HCT116 (cell line): Measurements from ENCODE around the gene NEUROD4. TPM values are rescaled to one million over a fixed set of nuclear protein-coding genes. Genes with fewer than 3 reads are reported as not detected.

Experiments used
- ATAC-seq: fragments of 200-7000 bp; cut with Tn5 transposase; 2 replicates; pipeline ENCODE4 v1.9.1; 2020; ENCODE audit warnings: mild to moderate bottlenecking, moderate library complexity
- BruUV-seq: library from RNA; stranded (reverse); fragments of 400-500 nt; replicated peaks from 2 replicates; lab custom pipeline; 2021; lab: Mats Ljungman, UMichigan
- CTCF ChIA-PET: fragments of 300-600 bp; sonication (Branson Sonifier 250); formaldehyde crosslinking; loops from one replicate; lab custom pipeline; 2021; ENCODE audit warnings: antibody characterized with exemption; lab: Charles Lee
- POLR2A ChIA-PET: fragments of 300-600, 350-600 bp; sonication (Branson Sonifier 250); formaldehyde crosslinking; loops from one replicate; lab custom pipeline; 2021; ENCODE audit warnings: antibody characterized with exemption; lab: Charles Lee
- RAD21 ChIA-PET, 2 experiments: fragments of 300-600 bp; sonication (Branson Sonifier 250); formaldehyde crosslinking; loops; one replicate each; lab custom pipeline; 2023; ENCODE audit warnings: low total read pairs in 2 of 2; ENCODE audit not compliant: uncharacterized antibody in 2 of 2, unreplicated experiment in 2 of 2, low non-redundant PET in 1 of 2; lab: Charles Lee
- DNase-seq: peaks from one replicate; pipeline ENCODE4 v3.0.0-alpha.2; 2010; ENCODE audit warnings: low read depth, low spot score
- H2AFZ ChIP-seq: fragments of 200-600 bp; shearing (Covaris generic), sonication (generic); 2 replicates; pipeline ENCODE4 v1.6.1; 2017; ENCODE audit warnings: low read depth, mixed run types, mixed read lengths, antibody characterized with exemption, low read length; ENCODE audit not compliant: poor library complexity, severe bottlenecking
- H3K27ac ChIP-seq: 2 replicates; pipeline ENCODE4 v1.5.1; 2012; ENCODE audit warnings: low read depth, low read length
- H3K27me3 ChIP-seq: fragments of 200-600 bp; sonication (generic); 2 replicates; pipeline ENCODE4 v1.6.1; 2016; ENCODE audit warnings: mixed run types, low read length, mixed read lengths; ENCODE audit not compliant: insufficient read depth
- H3K36me3 ChIP-seq, 2 experiments: fragments of 200-500 bp in 1 of 2; fragments of 200-600 bp in 1 of 2; sonication (Bioruptor generic) in 1 of 2; sonication (generic) in 1 of 2; 2 replicates each; pipeline versions ENCODE4 v1.5.1 to v1.6.1; 2014 to 2016; ENCODE audit warnings: low read length in 2 of 2, inconsistent platforms in 1 of 2, mixed read lengths in 1 of 2, mixed run types in 1 of 2; ENCODE audit not compliant: insufficient read depth in 2 of 2, control insufficient read depth in 1 of 2
- H3K4me1 ChIP-seq, 2 experiments: fragments of 200-600 bp in 1 of 2; sonication (generic) in 1 of 2; 2 replicates each; pipeline versions ENCODE4 v1.5.1 to v1.6.1; 2012 to 2017; ENCODE audit warnings: low read length in 2 of 2, inconsistent platforms in 1 of 2, mild to moderate bottlenecking in 1 of 2, mixed read lengths in 1 of 2, mixed run types in 1 of 2, moderate library complexity in 1 of 2; ENCODE audit not compliant: insufficient read depth in 2 of 2, control insufficient read depth in 1 of 2
- H3K4me2 ChIP-seq: fragments of 200-600 bp; sonication (generic); 2 replicates; pipeline ENCODE4 v1.6.1; 2017; ENCODE audit warnings: mixed run types, low read length, mixed read lengths
- H3K4me3 ChIP-seq, 2 experiments: fragments of 200-600 bp in 1 of 2; sonication (generic) in 1 of 2; replicated peaks in 1 of 2; 2 replicates each; pipeline ENCODE4 v1.5.1; 2011 to 2016; ENCODE audit warnings: low read length in 2 of 2, control low read depth in 1 of 2, low read depth in 1 of 2, mild to moderate bottlenecking in 1 of 2, mixed read lengths in 1 of 2, mixed run types in 1 of 2
- H3K79me2 ChIP-seq: fragments of 200-600 bp; sonication (generic); 2 replicates; pipeline ENCODE4 v1.6.1; 2017; ENCODE audit warnings: mild to moderate bottlenecking, mixed run types, low read length, moderate library complexity, mixed read lengths; ENCODE audit not compliant: insufficient read depth
- H3K9ac ChIP-seq: fragments of 200-600 bp; sonication (generic); 2 replicates; pipeline ENCODE4 v1.6.1; 2016; ENCODE audit warnings: low read length, mixed read lengths
- H3K9me2 ChIP-seq: fragments of 200-600 bp; sonication (generic), shearing (Covaris generic); 2 replicates; pipeline ENCODE4 v1.6.1; 2017; ENCODE audit warnings: mixed run types, mild to moderate bottlenecking, moderate library complexity; ENCODE audit not compliant: insufficient read depth
- H3K9me3 ChIP-seq, 2 experiments: fragments of 200-500 bp in 1 of 2; fragments of 200-600 bp in 1 of 2; sonication (Bioruptor generic) in 1 of 2; sonication (generic) in 1 of 2; 2 replicates each; pipeline ENCODE4 v1.6.1; 2014 to 2017; ENCODE audit warnings: low read length in 2 of 2, mixed read lengths in 2 of 2, inconsistent platforms in 1 of 2, low read depth in 1 of 2, mild to moderate bottlenecking in 1 of 2, mixed run types in 1 of 2, moderate library complexity in 1 of 2; ENCODE audit not compliant: control insufficient read depth in 1 of 2, insufficient read depth in 1 of 2
- H4K20me1 ChIP-seq: fragments of 200-600 bp; sonication (generic), shearing (Covaris generic); 2 replicates; pipeline ENCODE4 v1.6.1; 2017; ENCODE audit warnings: mixed run types, mild to moderate bottlenecking, moderate library complexity; ENCODE audit not compliant: insufficient read depth
- CBX3 ChIP-seq: IDR thresholded peaks from 2 replicates; pipeline ENCODE4 v1.6.1; 2012; ENCODE audit warnings: low read depth
- CEBPB ChIP-seq: IDR thresholded peaks from 2 replicates; pipeline ENCODE4 v1.6.1; 2012; ENCODE audit warnings: low read depth
- EGR1 ChIP-seq: IDR thresholded peaks from 2 replicates; pipeline ENCODE4 v1.6.1; 2012; ENCODE audit warnings: low read depth
- ELF1 ChIP-seq: IDR thresholded peaks from 2 replicates; pipeline ENCODE4 v1.6.1; 2012; ENCODE audit warnings: low read depth, borderline replicate concordance
- EZH2 ChIP-seq: fragments of 200-600 bp; sonication (generic); IDR thresholded peaks from 2 replicates; pipeline ENCODE4 v1.6.1; 2017; ENCODE audit warnings: antibody characterized with exemption, mixed run types
- FOSL1 ChIP-seq: IDR thresholded peaks from 2 replicates; pipeline ENCODE4 v1.6.1; 2012; ENCODE audit warnings: low read depth
- JUND ChIP-seq: IDR thresholded peaks from 2 replicates; pipeline ENCODE4 v1.6.1; 2012
- MAX ChIP-seq: IDR thresholded peaks from 2 replicates; pipeline ENCODE4 v1.6.1; 2012
- POLR2AphosphoS5 ChIP-seq: IDR thresholded peaks from 2 replicates; pipeline ENCODE4 v1.6.1; 2011; ENCODE audit warnings: mild to moderate bottlenecking, low read depth, low read length, moderate library complexity
- SRF ChIP-seq: IDR thresholded peaks from 2 replicates; pipeline ENCODE4 v1.6.1; 2012; ENCODE audit warnings: low read depth
- YY1 ChIP-seq: IDR thresholded peaks from 2 replicates; pipeline ENCODE4 v1.6.1; 2011; ENCODE audit warnings: low read length, low read depth, moderate library complexity, mild to moderate bottlenecking; ENCODE audit not compliant: insufficient replicate concordance; ENCODE audit errors: extremely low read depth
- ZBTB33 ChIP-seq: IDR thresholded peaks from 2 replicates; pipeline ENCODE4 v1.6.1; 2011; ENCODE audit warnings: mild to moderate bottlenecking, low read length, moderate library complexity; ENCODE audit not compliant: insufficient replicate concordance; ENCODE audit errors: extremely low read depth
- intact Hi-C: fragments of 100-400 bp; cut with micrococcal nuclease; formaldehyde crosslinking; loops from 2 replicates; pipeline ENCODE4 v1.10.0; 2022
- total RNA-seq: library from RNA; stranded (reverse); gene quantifications from one replicate; pipeline ENCODE4 v1.2.1, GENCODE V29; 2021; ENCODE audit not compliant: unreplicated experiment
- TF ChIP-seq, protein P1 (sequence below): IDR thresholded peaks from 2 replicates; pipeline ENCODE4 v1.6.1; 2012; ENCODE audit warnings: low read depth
- TF ChIP-seq, protein P2 (sequence below): IDR thresholded peaks from 2 replicates; pipeline ENCODE4 v1.6.1; 2012

The NEUROD4 gene
- total RNA-seq, 1 experiment from 2014 or later: not detected

DNA sequence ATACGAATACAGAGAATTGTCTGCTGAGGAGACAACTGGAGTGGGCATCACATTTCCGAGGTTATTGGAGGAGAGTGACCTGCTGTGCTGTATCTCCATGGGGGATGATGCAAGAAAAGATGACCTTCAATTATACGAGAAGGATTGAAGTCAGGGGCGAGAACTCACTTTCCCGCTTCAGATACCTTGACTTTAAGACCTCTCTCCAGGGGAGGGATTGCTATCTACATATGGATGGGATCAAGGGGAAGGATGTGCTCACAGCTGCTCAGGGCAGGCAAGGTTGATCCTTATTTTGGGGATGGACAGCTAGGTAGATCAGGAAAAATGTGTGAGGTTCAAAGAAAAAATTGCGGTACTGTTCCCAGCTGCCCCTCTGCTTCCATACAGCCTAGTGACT lies 24.4 kb downstream of the NEUROD4 start:
- ATAC-seq (no peak), DNase-seq (no peak)
- no peaks in the 10 kb centered on the region for H3K79me2 ChIP-seq
- H4K20me1 ChIP-seq: no peaks in the 10 kb centered on the region
- RAD21 ChIA-PET: no interaction called here
- no peaks in the 10 kb centered on the region for H3K4me1 ChIP-seq
- H3K4me3 ChIP-seq: no peak overlapping the region
- intact Hi-C loops: no loop called here
- H3K4me2 ChIP-seq: no peak overlapping the region
- no peak overlapping the region for H3K27ac ChIP-seq
- CTCF ChIA-PET: no interaction called here
- TF ChIP-seq FOSL1: no peak
- TF ChIP-seq CEBPB: no peak
- TF ChIP-seq, protein P1, sequence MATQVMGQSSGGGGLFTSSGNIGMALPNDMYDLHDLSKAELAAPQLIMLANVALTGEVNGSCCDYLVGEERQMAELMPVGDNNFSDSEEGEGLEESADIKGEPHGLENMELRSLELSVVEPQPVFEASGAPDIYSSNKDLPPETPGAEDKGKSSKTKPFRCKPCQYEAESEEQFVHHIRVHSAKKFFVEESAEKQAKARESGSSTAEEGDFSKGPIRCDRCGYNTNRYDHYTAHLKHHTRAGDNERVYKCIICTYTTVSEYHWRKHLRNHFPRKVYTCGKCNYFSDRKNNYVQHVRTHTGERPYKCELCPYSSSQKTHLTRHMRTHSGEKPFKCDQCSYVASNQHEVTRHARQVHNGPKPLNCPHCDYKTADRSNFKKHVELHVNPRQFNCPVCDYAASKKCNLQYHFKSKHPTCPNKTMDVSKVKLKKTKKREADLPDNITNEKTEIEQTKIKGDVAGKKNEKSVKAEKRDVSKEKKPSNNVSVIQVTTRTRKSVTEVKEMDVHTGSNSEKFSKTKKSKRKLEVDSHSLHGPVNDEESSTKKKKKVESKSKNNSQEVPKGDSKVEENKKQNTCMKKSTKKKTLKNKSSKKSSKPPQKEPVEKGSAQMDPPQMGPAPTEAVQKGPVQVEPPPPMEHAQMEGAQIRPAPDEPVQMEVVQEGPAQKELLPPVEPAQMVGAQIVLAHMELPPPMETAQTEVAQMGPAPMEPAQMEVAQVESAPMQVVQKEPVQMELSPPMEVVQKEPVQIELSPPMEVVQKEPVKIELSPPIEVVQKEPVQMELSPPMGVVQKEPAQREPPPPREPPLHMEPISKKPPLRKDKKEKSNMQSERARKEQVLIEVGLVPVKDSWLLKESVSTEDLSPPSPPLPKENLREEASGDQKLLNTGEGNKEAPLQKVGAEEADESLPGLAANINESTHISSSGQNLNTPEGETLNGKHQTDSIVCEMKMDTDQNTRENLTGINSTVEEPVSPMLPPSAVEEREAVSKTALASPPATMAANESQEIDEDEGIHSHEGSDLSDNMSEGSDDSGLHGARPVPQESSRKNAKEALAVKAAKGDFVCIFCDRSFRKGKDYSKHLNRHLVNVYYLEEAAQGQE: no peak
- TF ChIP-seq MAX: no peak
- TF ChIP-seq CBX3: no peak
- no peak for TF ChIP-seq EGR1
- TF ChIP-seq ZBTB33: no peak
- TF ChIP-seq, protein P2, sequence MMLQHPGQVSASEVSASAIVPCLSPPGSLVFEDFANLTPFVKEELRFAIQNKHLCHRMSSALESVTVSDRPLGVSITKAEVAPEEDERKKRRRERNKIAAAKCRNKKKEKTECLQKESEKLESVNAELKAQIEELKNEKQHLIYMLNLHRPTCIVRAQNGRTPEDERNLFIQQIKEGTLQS: no peak
- TF ChIP-seq SRF: no peak
- TF ChIP-seq EZH2: no peak
- no peak for TF ChIP-seq YY1
- TF ChIP-seq POLR2AphosphoS5: no peak
- no peak for TF ChIP-seq ELF1
- no peak for TF ChIP-seq JUND
- TF ChIP-seq, all 23 proteins: peak for 0
- Histone ChIP-seq H2AFZ (no peak overlapping the region), H3K9me2 (no peaks in the 10 kb centered on the region), H3K9me3 (no peaks in the 10 kb centered on the region), H3K36me3 (no peaks in the 10 kb centered on the region), H3K9ac (no peak overlapping the region), H3K27me3 (peaks cover 69% of the 10 kb centered on the region)
- POLR2A ChIA-PET: no interaction called here
- no TSS peak for BruUV-seq
